GM08714 (cell line): ENCODE results near the gene LRIT1.
"Not testable (repeated sequence)": the region's sequence is repeated elsewhere in the genome, so short reads cannot be mapped to it uniquely, and the experiment has no call there.

Experiments used
- H3K4me3 ChIP-seq: fragments of 200-500 bp; sonication (Bioruptor generic); 2 replicates; pipeline ENCODE4 v1.5.1; 2014; ENCODE audit warnings: mild to moderate bottlenecking, low read length, inconsistent platforms
- ZNF274 ChIP-seq: IDR thresholded peaks from 2 replicates; pipeline ENCODE4 v1.6.1; 2012; ENCODE audit warnings: mild to moderate bottlenecking, low read depth, low read length

Gene LRIT1

GRCh38 chr10:84241185-84241790, at the start of gene LRIT1:
TSS of gene LRIT1 (minus strand) at chr10:84241546. CDS start at chr10:84241439, 107 bp downstream.
- TF ChIP-seq ZNF274: no peak
- H3K4me3 ChIP-seq: no peak within 1 kb of the TSS

- TF ChIP-seq ZNF274: no peak
- no peak overlapping the region for H3K4me3 ChIP-seq
These were observed 48.9 kb upstream of the LRIT1 start for GRCh38 chr10:84290235-84290634.

GRCh38 chr10:84289521-84290200, 48.3 kb upstream of the LRIT1 start:
- H3K4me3 ChIP-seq: no peak overlapping the region
- TF ChIP-seq ZNF274: no peak

GRCh38 chr10:84288151-84288550, 46.8 kb upstream of the LRIT1 start:
- TF ChIP-seq ZNF274: no peak
- no peak overlapping the region for H3K4me3 ChIP-seq

- no peak for TF ChIP-seq ZNF274
- H3K4me3 ChIP-seq: no peak overlapping the region
These were observed 45.3 kb upstream of the LRIT1 start for GRCh38 chr10:84286695-84287094.

- H3K4me3 ChIP-seq: not testable (repeated sequence)
These were observed 38.6 kb upstream of the LRIT1 start for GRCh38 chr10:84279876-84280475.

- H3K4me3 ChIP-seq: no peak overlapping the region
- TF ChIP-seq ZNF274: no peak
These were observed 29.4 kb upstream of the LRIT1 start for GRCh38 chr10:84270708-84271107.

- H3K4me3 ChIP-seq: no peak overlapping the region
- TF ChIP-seq ZNF274: no peak
These were observed 28.4 kb upstream of the LRIT1 start for GRCh38 chr10:84269773-84270172.

GRCh38 chr10:84269162-84269561, 27.8 kb upstream of the LRIT1 start:
- H3K4me3 ChIP-seq: no peak overlapping the region
- no peak for TF ChIP-seq ZNF274

- no peak for TF ChIP-seq ZNF274
- no peak overlapping the region for H3K4me3 ChIP-seq
These were observed 26.3 kb upstream of the LRIT1 start for GRCh38 chr10:84267503-84268126.

GRCh38 chr10:84265418-84265817, 24.1 kb upstream of the LRIT1 start:
- no peak overlapping the region for H3K4me3 ChIP-seq
- no peak for TF ChIP-seq ZNF274

GRCh38 chr10:84264611-84265141, 23.3 kb upstream of the LRIT1 start:
- H3K4me3 ChIP-seq: no peak overlapping the region
- TF ChIP-seq ZNF274: no peak

- no peak for TF ChIP-seq ZNF274
- no peak overlapping the region for H3K4me3 ChIP-seq
These were observed 22.4 kb upstream of the LRIT1 start for GRCh38 chr10:84263716-84264115.

- H3K4me3 ChIP-seq: no peak overlapping the region
- no peak for TF ChIP-seq ZNF274
These were observed 21.0 kb upstream of the LRIT1 start for GRCh38 chr10:84262190-84262956.
